GM12878 (cell line): ENCODE results near the gene ARIH2. TPM values are rescaled to one million over a fixed set of nuclear protein-coding genes. Genes with fewer than 3 reads are reported as not detected.

Source experiments
- DPF2 ChIP-seq: fragments of 450-650 bp; IDR thresholded peaks from 2 replicates; pipeline ENCODE4 v1.6.1; 2017; ENCODE audit warnings: mild to moderate bottlenecking
- ETV6 ChIP-seq, 2 experiments: fragments of 450-650 bp in 1 of 2; IDR thresholded peaks in 1 of 2; conservative IDR thresholded peaks in 1 of 2; 2 replicates each; pipeline ENCODE4 v1.6.1; 2014; ENCODE audit warnings: antibody characterized with exemption in 1 of 2, borderline replicate concordance in 1 of 2, low read depth in 1 of 2, mild to moderate bottlenecking in 1 of 2, moderate library complexity in 1 of 2
- EZH2 ChIP-seq: IDR thresholded peaks from 2 replicates; pipeline ENCODE4 v1.6.1; 2012; ENCODE audit warnings: low read depth, mild to moderate bottlenecking, control low read depth, inconsistent platforms, low read length, borderline replicate concordance; ENCODE audit not compliant: control insufficient read depth
- GABPA ChIP-seq: IDR thresholded peaks from 2 replicates; pipeline ENCODE4 v1.6.1; 2014; ENCODE audit warnings: antibody characterized with exemption, low read depth, mild to moderate bottlenecking, inconsistent platforms
- HDAC2 ChIP-seq: fragments of 200-600 bp; sonication (generic); IDR thresholded peaks from 2 replicates; pipeline ENCODE4 v1.6.1; 2017
- KLF5 ChIP-seq: fragments of 450-650 bp; IDR thresholded peaks from 2 replicates; pipeline ENCODE4 v1.6.1; 2014; ENCODE audit warnings: mild to moderate bottlenecking; ENCODE audit not compliant: partially characterized antibody
- MEF2B ChIP-seq: fragments of 450-650 bp; IDR thresholded peaks from 2 replicates; pipeline ENCODE4 v1.6.1; 2018; ENCODE audit warnings: mild to moderate bottlenecking, moderate library complexity; ENCODE audit not compliant: partially characterized antibody, poor library complexity, severe bottlenecking
- MTA2 ChIP-seq: fragments of 450-650 bp; IDR thresholded peaks from 2 replicates; pipeline ENCODE4 v1.6.1; 2016; ENCODE audit warnings: low read depth, mild to moderate bottlenecking, moderate library complexity
- MTA3 ChIP-seq: IDR thresholded peaks from 2 replicates; pipeline ENCODE4 v1.6.1; 2012; ENCODE audit warnings: low read length, inconsistent platforms, borderline replicate concordance
- MYC ChIP-seq: IDR thresholded peaks from 2 replicates; pipeline ENCODE4 v1.6.1; 2011; ENCODE audit warnings: mild to moderate bottlenecking, low read length, moderate library complexity, inconsistent platforms; ENCODE audit not compliant: insufficient read depth, insufficient replicate concordance, insufficient read length, severe bottlenecking
- NRF1 ChIP-seq: conservative IDR thresholded peaks from 2 replicates; pipeline ENCODE4 v1.6.1; 2011; ENCODE audit warnings: mild to moderate bottlenecking, low read depth, low read length, improper control_type of control experiment
- SREBF2 ChIP-seq: IDR thresholded peaks from 2 replicates; pipeline ENCODE4 v1.6.1; 2012; ENCODE audit warnings: mild to moderate bottlenecking, low read length
- SUZ12 ChIP-seq: fragments of 200-600 bp; sonication (generic); IDR thresholded peaks from one replicate; pipeline ENCODE4 v1.6.1; 2018; ENCODE audit warnings: antibody characterized with exemption, mild to moderate bottlenecking; ENCODE audit not compliant: unreplicated experiment
- YY1 ChIP-seq: IDR thresholded peaks from 2 replicates; pipeline ENCODE4 v1.6.1; 2011; ENCODE audit warnings: low read depth, mild to moderate bottlenecking, low read length
- ZBED1 ChIP-seq: IDR thresholded peaks from 2 replicates; pipeline ENCODE4 v1.6.1; 2016; ENCODE audit warnings: borderline replicate concordance
- ZNF207 ChIP-seq: fragments of 450-650 bp; IDR thresholded peaks from 2 replicates; pipeline ENCODE4 v1.6.1; 2014; ENCODE audit warnings: antibody characterized with exemption, mild to moderate bottlenecking, borderline replicate concordance
- ZNF217 ChIP-seq: fragments of 450-650 bp; IDR thresholded peaks from 2 replicates; pipeline ENCODE4 v1.6.1; 2017; ENCODE audit warnings: antibody characterized with exemption, mild to moderate bottlenecking
- polyA plus RNA-seq, 11 experiments: library from polyadenylated mRNA; depleted of rRNA in 4 of 11; unstranded in 6 of 11; stranded (reverse) in 5 of 11; fragments of >200 nt; fragmentation: Nextera tagmentation in 4 of 11; fragmentation: Illumina TruSeq in 1 of 11; extraction: Ambion mirVana in 4 of 11; extraction: Trizol in 1 of 11; gene quantifications; 1 replicate in 1 of 11; 2 replicates in 10 of 11; pipeline versions ENCODE4 v1.2.1 to v1.2.3, GENCODE V29; 2011 to 2016; ENCODE audit warnings: inconsistent platforms in 2 of 11, missing spikeins in 2 of 11, low read depth in 1 of 11
- total RNA-seq, 4 experiments: library from RNA; depleted of rRNA in 3 of 4; stranded (reverse); fragments of >200 nt in 3 of 4; fragmentation: Illumina TruSeq in 1 of 4; extraction: Trizol in 1 of 4; gene quantifications; 2 replicates each; pipeline versions ENCODE4 v1.2.1 to v1.2.3, GENCODE V29; 2013 to 2021
- TF ChIP-seq, protein P1 (sequence below): fragments of 450-650 bp; IDR thresholded peaks from 2 replicates; pipeline ENCODE4 v1.6.1; 2017; ENCODE audit warnings: mild to moderate bottlenecking, moderate library complexity
- TF ChIP-seq, protein P2 (sequence below): fragments of 450-650 bp; IDR thresholded peaks from 2 replicates; pipeline ENCODE4 v1.6.1; 2016; ENCODE audit warnings: mild to moderate bottlenecking, moderate library complexity, borderline replicate concordance
- TF ChIP-seq, protein P3 (sequence below): fragments of 150-350 bp; IDR thresholded peaks from 2 replicates; pipeline ENCODE4 v1.6.1; 2014; ENCODE audit warnings: mild to moderate bottlenecking, low read depth, low read length

The ARIH2 gene
- total and polyA plus RNA-seq, 10 of the 15 experiments (the other 5 are each of a cell fraction or from before 2014, with no cell fraction given): 18.7 to 74.7 (median 63.7) TPM

DNA sequence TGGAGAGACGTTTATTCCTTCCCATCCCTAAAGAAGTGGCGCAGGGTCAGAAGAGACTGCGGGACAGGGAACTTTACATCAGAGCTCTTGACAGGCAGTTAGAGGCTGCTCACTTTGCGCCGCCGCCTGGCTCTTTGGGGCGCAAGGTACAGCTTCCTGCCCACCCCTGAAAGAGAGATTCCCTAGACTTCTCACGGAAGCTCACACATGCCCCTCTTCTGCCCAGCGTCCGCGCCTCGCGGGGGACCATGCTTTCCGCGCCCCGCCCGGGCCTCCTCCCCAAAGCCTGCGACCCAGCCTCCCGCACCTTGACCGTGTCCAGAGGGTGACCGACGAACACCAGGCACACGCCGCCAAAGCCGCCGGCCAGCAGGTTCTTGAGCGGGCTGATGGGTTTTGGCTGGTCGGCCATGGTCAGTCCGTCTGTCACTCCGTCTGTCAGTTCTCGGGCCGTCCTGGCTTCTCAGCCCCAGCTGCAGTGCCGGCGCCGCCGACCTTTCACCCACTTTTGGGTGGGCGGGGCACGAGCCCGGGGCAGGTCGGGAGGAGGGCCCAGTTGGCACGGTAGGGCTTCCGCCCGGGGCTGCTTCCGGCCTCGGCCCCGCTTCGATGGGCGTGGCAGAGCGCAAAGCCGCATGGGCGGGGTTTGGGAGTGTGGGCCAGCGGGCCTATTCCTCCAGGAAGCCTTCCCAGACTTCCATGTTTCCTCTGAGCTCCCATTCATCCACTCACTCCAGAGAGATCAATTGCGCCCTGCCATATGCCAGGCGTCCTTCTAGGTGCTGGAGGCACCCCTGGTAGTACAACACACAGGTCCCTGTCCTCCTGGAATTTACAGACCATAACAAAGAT is 20.0 kb upstream of the ARIH2 start, which contains the start of gene SLC25A20 (continued):
- TF ChIP-seq, protein P1, sequence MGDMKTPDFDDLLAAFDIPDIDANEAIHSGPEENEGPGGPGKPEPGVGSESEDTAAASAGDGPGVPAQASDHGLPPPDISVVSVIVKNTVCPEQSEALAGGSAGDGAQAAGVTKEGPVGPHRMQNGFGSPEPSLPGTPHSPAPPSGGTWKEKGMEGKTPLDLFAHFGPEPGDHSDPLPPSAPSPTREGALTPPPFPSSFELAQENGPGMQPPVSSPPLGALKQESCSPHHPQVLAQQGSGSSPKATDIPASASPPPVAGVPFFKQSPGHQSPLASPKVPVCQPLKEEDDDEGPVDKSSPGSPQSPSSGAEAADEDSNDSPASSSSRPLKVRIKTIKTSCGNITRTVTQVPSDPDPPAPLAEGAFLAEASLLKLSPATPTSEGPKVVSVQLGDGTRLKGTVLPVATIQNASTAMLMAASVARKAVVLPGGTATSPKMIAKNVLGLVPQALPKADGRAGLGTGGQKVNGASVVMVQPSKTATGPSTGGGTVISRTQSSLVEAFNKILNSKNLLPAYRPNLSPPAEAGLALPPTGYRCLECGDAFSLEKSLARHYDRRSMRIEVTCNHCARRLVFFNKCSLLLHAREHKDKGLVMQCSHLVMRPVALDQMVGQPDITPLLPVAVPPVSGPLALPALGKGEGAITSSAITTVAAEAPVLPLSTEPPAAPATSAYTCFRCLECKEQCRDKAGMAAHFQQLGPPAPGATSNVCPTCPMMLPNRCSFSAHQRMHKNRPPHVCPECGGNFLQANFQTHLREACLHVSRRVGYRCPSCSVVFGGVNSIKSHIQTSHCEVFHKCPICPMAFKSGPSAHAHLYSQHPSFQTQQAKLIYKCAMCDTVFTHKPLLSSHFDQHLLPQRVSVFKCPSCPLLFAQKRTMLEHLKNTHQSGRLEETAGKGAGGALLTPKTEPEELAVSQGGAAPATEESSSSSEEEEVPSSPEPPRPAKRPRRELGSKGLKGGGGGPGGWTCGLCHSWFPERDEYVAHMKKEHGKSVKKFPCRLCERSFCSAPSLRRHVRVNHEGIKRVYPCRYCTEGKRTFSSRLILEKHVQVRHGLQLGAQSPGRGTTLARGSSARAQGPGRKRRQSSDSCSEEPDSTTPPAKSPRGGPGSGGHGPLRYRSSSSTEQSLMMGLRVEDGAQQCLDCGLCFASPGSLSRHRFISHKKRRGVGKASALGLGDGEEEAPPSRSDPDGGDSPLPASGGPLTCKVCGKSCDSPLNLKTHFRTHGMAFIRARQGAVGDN: no peak
- TF ChIP-seq MTA2 (no peak; the same call in 1 of the 2 replicates), YY1 (peak; percentile 53; the same call in 1 of the 2 replicates), MTA3 (no peak), MEF2B (no peak), HDAC2 (no peak), NRF1 (no peak), KLF5 (no peak), GABPA (peak; percentile 58; the same call in 1 of the 2 replicates), ZBED1 (no peak), DPF2 (no peak; the same call in 1 of the 2 replicates), MYC (no peak), SREBF2 (no peak), ZNF207 (no peak), ZNF217 (peak; percentile 96), SUZ12 (no peak), ETV6 (conservative IDR thresholded peaks at IDR 0.05 in 1 of 2, IDR thresholded peaks at IDR 0.05 in 1 of 2; ENCODE audit: borderline replicate concordance in 1 of 2, low read depth in 1 of 2) (no peak), EZH2 (no peak)
- TF ChIP-seq, protein P2, sequence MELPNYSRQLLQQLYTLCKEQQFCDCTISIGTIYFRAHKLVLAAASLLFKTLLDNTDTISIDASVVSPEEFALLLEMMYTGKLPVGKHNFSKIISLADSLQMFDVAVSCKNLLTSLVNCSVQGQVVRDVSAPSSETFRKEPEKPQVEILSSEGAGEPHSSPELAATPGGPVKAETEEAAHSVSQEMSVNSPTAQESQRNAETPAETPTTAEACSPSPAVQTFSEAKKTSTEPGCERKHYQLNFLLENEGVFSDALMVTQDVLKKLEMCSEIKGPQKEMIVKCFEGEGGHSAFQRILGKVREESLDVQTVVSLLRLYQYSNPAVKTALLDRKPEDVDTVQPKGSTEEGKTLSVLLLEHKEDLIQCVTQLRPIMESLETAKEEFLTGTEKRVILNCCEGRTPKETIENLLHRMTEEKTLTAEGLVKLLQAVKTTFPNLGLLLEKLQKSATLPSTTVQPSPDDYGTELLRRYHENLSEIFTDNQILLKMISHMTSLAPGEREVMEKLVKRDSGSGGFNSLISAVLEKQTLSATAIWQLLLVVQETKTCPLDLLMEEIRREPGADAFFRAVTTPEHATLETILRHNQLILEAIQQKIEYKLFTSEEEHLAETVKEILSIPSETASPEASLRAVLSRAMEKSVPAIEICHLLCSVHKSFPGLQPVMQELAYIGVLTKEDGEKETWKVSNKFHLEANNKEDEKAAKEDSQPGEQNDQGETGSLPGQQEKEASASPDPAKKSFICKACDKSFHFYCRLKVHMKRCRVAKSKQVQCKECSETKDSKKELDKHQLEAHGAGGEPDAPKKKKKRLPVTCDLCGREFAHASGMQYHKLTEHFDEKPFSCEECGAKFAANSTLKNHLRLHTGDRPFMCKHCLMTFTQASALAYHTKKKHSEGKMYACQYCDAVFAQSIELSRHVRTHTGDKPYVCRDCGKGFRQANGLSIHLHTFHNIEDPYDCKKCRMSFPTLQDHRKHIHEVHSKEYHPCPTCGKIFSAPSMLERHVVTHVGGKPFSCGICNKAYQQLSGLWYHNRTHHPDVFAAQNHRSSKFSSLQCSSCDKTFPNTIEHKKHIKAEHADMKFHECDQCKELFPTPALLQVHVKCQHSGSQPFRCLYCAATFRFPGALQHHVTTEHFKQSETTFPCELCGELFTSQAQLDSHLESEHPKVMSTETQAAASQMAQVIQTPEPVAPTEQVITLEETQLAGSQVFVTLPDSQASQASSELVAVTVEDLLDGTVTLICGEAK: peak; percentile 51; the same call in 1 of the 2 replicates
- TF ChIP-seq, protein P3, sequence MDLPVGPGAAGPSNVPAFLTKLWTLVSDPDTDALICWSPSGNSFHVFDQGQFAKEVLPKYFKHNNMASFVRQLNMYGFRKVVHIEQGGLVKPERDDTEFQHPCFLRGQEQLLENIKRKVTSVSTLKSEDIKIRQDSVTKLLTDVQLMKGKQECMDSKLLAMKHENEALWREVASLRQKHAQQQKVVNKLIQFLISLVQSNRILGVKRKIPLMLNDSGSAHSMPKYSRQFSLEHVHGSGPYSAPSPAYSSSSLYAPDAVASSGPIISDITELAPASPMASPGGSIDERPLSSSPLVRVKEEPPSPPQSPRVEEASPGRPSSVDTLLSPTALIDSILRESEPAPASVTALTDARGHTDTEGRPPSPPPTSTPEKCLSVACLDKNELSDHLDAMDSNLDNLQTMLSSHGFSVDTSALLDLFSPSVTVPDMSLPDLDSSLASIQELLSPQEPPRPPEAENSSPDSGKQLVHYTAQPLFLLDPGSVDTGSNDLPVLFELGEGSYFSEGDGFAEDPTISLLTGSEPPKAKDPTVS: no peak
